Activated naive CD4-positive, alpha-beta T cell (primary cell): ENCODE data around the gene PLTP.

Experiments
- DNase-seq, 4 experiments: peaks; one replicate each; lab custom pipeline; 2025; lab: John Stamatoyannopoulos, UW

The PLTP gene

DNA sequence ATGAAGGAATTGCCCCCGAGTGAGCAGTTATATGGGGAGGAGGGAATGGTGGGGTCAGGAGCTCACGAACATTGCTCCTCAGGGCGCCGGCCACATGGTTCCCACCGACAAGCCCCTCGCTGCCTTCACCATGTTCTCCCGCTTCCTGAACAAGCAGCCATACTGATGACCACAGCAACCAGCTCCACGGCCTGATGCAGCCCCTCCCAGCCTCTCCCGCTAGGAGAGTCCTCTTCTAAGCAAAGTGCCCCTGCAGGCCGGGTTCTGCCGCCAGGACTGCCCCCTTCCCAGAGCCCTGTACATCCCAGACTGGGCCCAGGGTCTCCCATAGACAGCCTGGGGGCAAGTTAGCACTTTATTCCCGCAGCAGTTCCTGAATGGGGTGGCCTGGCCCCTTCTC, 13.7 kb downstream of the PLTP start:
- no peak for DNase-seq

DNA sequence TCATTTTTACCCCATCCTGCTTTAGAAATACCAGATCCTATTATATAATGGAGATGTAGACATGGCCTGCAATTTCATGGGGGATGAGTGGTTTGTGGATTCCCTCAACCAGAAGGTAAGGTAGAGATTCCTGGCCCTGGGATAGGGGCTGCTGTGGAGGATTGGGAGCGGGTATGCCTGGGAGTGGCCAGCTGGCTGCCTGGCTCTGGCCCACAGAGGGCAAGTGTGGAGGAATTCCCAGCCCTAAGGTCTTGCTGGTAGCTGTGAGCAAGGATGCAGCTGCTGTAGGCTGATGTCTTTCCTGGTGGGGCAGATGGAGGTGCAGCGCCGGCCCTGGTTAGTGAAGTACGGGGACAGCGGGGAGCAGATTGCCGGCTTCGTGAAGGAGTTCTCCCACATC, 14.3 kb downstream of the PLTP start:
- DNase-seq, result no peak

DNA sequence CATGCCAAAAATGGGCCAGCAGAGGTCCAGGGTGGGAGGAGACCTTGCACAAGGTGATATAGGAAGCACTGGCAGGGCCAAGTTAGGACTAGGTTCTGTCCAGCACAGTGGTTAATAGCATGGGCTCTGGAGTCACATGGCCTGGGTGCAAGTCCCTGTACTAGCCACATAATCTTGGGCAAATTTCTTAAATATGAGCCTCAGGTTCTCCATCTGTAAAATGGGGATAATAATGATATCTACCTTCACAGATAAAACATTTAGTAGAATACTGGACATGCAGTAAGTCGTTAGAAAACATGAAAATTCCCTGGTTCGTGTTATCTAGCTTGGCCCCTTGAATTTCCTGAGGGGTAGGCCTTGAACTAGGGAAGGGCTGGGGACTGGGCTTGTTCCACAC, 14.7 kb downstream of the PLTP start:
- DNase-seq, result no peak

DNA sequence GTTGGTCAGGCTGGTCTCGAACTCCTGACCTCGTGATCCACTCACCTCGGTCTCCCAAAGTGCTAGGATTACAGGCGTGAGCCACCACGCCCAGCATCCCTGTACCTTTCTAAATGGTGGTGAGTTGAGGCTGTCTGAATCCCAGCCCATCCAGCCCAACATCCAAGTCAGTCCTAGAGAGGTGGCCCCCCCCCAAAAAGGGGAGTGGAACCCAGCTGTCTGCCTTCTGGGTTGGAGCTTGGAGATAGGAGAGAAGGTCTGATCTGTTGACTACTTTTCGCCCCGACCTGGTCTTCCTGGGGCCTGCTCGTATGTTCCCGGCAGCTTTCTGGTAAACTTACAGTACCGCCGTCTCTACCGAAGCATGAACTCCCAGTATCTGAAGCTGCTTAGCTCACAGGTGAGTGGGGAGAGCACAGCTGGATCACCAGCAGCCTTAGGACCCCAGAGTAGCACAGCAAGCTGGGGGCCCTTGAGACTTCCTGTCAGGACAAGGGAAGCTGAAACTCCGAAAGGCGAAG, 15.3 kb downstream of the PLTP start:
- no peak for DNase-seq

DNA sequence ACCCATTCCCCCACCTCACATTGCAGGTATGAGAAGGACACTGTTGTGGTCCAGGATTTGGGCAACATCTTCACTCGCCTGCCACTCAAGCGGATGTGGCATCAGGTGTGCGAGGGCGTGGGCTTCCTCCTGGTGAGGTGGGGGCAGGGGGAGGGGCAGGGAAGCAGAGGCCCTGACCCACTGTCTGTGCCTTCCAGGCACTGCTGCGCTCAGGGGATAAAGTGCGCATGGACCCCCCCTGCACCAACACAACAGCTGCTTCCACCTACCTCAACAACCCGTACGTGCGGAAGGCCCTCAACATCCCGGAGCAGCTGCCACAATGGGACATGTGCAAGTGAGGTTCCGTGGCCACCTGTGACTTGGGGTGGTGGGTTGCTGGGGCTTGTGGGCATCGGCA, 17.2 kb downstream of the PLTP start:
- no peak for DNase-seq

DNA sequence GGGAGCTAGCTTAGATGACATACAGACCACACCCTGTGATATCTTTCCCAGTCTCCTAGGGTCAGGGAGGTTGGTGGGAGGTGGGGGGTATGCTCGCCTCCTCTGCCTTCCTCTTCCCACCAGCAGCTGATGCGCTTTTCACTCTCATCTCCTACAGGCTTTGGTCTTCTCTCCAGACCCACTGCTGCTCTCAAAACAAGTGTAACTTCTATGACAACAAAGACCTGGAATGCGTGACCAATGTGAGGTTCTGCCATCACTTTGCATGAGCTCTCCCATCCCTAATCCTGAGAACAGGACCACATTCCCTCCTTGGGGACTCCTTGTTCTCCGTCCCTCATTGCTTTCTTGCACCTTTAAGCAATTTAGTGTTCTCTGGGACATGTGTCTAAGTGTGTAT, 18.1 kb downstream of the PLTP start:
- no peak for DNase-seq

DNA sequence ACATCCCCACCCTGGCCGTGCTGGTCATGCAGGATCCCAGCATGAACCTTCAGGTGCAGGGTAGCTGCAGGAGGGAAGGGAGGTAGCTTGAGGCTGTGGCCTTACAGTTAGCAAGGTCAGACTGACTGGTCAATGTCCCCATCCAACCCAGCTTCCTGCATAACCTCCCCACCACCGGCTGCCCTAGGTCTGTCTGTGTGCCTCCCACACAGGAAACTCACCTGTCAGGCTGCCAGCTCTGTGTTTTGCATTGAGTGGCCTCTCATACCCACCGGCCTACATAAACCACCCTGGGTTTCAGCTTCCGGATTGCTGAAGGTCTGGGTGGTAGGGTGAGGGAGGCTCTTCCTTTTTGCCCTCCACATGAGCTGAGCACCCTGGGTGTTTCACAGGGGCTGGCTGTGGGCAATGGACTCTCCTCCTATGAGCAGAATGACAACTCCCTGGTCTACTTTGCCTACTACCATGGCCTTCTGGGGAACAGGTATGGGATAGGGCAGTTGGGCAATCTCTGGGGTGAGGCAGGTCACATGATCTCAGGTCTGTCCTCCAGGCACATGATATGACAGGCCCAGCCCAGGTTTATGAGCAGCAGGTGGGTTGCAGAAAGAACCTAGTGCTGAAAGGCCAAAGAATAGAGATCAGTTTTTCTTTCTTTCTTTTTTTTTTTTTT, 19.0 kb downstream of the PLTP start:
- DNase-seq, result no peak

DNA sequence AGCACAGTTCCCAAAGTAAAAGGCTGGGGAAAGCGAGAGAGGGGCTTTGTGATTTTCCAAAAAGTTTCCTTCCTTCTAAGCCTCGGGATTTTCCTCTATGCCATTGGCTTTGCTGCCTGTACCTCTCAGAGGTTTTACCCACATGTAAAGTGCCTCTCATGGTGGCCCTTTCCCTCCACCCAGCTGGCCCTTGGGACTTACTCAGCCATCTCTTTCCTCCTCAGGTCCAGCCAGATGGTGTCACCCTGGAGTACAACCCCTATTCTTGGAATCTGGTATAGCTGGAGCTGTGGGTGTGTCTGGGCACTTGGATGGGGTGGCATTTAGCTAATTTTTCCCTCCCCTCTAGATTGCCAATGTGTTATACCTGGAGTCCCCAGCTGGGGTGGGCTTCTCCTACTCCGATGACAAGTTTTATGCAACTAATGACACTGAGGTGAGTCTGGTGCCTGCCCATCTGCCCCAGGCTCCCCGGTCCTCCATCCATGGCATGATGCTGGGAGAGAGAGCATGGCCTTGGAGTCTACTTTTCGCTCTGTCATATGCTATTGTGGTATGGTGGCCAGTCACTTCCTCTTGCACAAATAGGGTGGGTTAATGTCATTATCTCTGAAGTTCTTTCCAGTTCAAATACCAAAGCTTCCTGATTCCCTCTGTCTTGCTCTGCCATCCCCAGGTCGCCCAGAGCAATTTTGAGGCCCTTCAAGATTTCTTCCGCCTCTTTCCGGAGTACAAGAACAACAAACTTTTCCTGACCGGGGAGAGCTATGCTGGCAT, 19.7 kb downstream of the PLTP start:
- DNase-seq, result no peak

DNA sequence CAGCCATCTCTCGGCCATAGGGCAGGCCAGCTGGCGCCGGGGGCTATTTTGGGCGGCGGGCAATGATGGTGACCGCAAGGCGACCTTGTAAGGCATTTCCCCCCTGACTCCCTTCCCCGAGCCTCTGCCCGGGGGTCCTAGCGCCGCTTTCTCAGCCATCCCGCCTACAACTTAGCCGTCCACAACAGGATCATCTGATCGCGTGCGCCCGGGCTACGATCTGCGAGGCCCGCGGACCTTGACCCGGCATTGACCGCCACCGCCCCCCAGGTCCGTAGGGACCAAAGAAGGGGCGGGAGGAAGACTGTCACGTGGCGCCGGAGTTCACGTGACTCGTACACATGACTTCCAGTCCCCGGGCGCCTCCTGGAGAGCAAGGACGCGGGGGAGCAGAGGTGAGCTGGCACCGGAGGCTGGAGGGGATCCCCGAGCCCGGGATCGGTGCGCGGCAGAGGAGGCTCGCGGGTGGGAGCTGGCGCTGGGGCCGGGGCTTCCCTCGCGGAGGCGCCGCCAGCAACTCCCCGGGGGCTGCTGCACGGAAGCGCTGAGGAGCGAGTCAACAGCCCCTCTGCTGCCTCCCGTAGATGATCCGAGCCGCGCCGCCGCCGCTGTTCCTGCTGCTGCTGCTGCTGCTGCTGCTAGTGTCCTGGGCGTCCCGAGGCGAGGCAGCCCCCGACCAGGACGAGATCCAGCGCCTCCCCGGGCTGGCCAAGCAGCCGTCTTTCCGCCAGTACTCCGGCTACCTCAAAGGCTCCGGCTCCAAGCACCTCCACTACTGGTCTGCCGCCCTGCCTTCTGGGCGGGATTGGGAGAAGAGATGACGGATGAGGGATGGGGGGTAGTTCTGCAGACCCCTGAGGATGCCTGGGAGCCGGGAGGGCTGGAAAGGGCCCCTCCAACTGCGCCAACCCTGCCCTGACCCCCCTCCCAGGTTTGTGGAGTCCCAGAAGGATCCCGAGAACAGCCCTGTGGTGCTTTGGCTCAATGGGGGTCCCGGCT, 20.7 kb downstream of the PLTP start, which contains the start of the genes CTSA and NEURL2:
Gene CTSA (plus strand): TSS at position 351 of the 999 bp plus-strand sequence. CDS start 234 bp downstream, at position 585.
Gene NEURL2 (minus strand): TSS at position 224 of the 999 bp plus-strand sequence. CDS start 217 bp downstream, at position 7.
- peak; percentile 61 to 73 (median 71) for DNase-seq

DNA sequence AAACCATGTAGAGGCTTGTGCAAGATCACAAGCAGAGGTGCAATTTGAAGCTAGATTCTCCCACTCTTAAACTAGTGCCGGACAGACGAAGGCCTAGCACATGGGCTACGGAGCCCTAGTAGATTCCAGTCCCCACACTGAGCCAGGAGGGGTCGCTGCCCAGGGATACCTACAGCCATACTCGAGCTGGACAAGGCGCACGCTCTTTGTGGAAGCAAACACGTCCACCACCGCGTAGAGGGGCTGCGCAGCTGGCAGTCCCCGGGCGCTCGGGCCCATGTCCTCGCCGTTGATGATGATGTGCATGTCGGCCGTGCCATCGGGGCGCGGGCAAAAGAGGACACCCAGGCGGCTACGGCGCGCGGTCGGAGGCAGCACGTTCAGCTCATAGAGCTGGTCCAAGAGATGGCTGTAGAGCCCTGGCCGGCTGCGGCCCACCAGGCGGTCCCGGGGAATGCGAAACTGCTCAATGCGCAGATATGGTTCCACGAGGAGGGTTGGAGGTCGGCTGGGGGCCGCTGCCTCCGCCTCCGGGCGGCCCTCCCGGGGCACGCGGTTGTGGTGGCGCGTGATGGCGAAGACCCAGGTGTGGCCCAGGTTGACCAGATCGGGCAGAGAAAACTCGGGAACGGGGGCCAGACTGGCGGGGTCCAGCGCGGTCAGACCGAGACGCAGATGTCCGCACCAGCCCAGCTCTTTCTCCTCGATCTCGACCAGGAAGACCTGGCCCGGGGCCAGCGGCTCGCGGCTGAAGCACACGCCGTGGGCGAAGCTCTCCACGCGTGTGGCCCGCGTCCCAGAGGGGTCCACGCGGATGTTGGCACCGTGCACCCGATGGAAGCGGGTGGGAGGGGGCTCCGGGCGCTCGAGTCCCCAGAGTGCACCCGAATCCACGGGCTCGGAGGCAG, 21.6 kb downstream of the PLTP start:
- DNase-seq, result peak in 2 of 4 experiments; percentile 15 to 22

DNA sequence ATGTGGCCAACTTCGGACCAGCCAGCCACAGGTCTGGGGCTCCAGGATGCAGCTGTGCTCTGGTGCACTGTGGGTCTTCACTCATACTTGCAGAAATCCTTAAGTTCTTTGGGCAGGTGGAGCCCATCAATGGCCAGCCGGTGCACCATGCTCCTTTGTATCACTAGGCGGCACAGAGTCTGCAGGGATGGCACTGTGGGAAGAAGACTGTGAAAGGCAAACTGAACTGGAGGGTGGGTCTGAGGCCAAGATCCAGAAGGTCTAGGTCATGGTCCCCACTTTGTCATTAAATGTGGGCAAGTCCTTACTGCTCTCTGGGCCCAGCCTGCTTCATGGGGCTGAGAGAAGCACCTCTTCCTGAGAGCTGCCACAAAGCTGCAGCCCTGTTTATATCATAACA, 23.3 kb downstream of the PLTP start:
- no peak for DNase-seq

DNA sequence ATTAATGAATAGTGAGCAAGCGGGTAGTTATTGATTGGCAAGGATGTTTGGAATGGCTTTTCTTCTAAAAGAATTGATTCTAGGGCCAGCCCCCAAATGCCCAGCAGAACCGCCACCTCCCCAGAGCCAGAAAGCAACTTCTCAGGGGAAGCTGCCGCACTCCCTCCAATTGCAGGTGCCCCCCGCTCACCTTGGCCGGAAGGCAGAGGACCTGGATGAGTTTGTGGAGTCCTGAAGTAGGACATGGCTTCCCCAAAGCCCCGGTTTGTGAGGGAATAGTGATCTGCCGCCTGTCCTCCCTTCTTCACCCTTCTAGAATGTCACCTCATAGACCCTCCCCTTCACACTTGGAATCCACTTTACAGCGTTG, 24.6 kb downstream of the PLTP start, which contains the start of gene SPATA25:
Gene SPATA25 (minus strand): TSS at position 277 of the 370 bp plus-strand sequence. CDS start 32 bp downstream, at position 245.
- DNase-seq, result no peak

DNA sequence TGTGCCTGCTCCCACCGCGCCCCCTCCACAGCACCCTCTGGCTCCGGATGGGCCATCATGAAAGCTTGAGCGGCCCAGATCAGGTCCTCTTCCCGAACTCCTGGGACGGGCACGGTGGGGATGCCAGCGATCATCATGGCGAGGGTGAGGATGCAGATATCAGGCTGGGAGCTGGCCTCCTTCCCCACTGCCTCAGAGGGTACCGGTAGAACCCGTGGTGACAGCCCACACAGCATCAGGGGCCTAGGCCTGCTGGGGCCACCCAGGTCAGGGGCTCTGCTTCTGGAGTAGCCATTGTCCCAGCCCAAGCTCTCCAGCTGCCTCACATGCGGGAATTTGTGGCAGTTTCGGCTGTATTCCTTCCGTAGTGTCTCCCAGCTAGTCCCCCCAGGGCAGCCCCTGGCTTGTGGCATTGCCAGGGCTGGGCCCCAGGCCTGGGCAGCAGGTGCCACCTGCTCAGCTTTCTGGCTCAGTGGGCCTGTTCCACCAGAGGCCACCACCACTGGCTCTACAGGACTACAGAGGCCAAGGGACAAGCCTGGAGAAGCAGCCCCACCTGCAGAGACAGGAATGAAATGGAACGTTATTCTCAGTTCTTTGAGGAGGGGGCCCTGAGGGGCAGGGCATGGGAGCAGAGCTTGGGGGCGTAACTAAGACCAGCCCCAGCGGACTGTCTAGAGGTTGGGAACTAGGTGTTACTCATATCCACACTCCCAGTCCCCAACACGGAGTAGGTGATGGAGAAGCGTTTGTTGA, 25.2 kb downstream of the PLTP start:
- no peak for DNase-seq

DNA sequence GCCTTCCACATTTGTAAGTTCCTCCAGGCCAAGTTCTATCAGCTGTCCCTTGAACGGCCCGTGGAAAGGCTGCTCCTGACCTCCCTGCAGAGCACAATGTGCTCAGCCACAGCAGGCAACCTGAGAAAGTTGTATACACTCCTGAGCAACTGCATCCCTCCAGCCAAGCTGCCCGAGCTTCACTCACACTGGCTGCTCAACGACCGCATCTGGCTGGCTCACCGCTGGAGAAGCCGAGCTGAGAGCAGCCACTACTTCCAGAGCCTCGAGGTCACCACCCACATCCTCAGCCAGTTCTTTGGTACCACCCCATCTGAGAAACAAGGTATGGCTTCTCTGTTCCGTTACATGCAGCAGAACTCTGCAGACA, 28.9 kb downstream of the PLTP start:
- DNase-seq, result no peak

DNA sequence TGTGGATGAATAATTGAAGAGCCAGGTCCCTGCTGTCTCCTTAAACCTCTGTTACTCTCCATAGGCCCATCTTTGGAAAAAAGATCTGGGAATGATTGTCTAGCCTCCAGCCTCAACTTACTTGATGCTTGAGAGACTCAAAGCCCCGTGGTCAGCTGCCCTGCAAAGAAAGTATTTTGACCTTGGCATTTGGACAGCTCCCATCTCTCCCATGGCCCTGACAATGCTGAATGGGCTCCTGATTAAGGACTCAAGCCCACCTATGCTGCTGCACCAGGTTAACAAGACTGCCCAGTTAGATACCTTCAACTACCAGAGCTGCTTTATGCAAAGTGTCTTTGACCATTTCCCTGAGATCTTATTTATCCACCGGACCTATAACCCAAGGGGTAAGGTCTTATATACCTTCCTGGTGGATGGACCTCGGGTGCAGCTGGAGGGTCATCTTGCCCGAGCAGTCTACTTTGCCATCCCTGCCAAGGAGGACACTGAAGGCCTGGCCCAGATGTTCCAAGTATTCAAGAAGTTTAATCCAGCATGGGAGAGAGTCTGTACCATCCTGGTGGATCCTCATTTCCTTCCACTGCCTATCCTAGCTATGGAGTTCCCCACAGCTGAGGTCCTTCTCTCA, 29.4 kb downstream of the PLTP start:
- no peak for DNase-seq

DNA sequence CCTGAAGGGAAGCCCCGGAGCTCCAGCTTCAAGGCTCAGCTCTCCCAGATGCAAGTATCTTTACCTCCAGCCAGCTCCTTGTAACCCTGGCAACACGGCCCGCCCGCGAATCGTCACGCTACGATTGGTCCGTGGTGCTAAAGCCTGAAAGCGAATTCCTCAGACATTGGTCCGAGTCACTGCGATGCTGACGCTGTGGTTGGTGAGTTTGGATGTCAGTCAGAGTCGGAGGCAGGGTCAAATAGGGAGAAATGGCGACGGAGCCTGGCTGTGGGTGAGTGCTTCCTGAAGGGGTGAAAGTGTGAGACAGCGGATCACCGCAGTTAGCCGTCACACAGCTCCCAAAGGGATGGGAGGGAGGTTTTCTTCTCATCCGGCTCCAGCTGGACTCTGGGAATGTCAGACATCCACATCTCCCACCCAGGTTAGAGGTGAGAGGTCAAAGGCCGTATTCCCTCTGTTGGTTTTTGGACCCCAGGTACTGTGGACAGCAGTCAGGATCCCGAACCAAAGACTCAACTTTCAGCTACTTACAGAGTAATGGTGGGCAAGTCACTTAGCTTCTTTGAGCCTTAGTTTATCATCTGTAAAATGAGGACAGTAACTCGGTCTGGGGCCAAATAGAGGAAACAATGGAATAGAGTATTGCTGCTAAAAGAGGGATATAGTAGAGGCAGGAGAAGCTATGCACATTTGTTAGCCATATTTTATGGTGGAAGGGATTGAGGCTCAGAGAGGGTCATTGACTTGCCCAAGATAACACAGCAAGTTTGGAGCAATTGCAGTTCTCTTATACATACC, 30.8 kb downstream of the PLTP start, which contains the start of gene ZSWIM1:
Gene ZSWIM1 (plus strand): TSS at position 240 of the 801 bp plus-strand sequence. CDS start 1,366 bp downstream, outside the sequence.
- peak; percentile 95 to 98 (median 96) for DNase-seq

DNA sequence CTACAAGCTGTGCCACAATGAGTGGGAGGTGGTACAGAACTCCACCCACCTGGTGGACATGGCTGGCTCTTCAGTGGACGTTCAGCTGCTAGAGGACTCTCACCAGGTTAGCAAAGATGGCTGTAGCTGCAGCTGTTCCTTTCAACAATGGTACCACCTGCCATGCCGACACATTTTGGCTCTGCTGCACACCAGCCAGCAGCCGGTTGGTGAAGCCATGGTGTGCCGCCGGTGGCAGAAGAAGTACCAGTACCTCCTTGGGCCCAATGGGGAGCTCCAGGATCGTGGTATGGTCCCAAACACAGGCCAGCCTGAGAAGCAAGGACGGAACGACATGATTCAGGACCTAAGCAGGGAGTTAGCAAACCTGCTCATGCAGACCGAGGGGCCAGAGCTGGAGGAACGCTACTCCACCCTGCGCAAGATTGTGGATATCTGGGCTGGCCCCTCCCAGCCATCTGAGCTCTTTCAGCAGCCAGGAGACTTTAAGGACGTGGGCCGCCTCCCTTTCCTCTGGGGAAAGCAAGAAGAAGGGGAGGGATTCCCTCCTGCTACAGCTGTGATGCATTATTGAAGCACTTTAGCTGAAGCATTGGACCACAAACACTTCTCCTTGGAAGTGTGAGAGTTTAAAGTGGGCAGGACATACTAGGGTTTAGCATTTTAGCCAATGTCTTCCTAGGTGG, 33.7 kb downstream of the PLTP start:
- DNase-seq, result no peak

DNA sequence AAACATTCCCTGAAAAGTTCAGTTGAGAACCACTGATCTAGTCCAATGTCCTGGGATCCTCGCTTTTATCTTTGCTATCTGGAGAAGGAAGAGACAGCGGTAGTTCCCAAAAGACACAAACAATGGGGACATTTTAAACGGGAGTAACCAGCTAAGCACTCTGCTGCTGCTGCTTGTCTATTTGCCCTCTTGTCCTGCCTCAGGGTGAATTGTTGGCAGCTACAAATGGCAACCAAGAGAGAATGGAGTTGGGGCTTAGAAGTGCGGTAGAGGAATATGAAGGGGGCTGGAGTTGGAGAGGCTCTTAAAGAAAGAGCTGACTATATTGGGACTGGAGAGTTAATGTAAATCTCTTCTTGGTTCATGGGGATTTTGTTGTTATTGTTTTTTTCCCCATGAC, 37.4 kb downstream of the PLTP start:
- DNase-seq, result no peak
